NCI-H1436 treated with DMSO at 0.1 percent for 48 hours (cell line): ENCODE data around the gene INSM2.
A peak's percentile ranks its signal among the peaks of the same experiment; 100 is the strongest.

Source experiments
- DNase-seq: peaks from one replicate; lab custom pipeline; 2025; lab: John Stamatoyannopoulos, UW

Gene INSM2, protein sequence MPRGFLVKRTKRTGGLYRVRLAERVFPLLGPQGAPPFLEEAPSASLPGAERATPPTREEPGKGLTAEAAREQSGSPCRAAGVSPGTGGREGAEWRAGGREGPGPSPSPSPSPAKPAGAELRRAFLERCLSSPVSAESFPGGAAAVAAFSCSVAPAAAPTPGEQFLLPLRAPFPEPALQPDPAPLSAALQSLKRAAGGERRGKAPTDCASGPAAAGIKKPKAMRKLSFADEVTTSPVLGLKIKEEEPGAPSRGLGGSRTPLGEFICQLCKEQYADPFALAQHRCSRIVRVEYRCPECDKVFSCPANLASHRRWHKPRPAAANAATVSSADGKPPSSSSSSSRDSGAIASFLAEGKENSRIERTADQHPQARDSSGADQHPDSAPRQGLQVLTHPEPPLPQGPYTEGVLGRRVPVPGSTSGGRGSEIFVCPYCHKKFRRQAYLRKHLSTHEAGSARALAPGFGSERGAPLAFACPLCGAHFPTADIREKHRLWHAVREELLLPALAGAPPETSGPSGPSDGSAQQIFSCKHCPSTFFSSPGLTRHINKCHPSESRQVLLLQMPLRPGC

DNA sequence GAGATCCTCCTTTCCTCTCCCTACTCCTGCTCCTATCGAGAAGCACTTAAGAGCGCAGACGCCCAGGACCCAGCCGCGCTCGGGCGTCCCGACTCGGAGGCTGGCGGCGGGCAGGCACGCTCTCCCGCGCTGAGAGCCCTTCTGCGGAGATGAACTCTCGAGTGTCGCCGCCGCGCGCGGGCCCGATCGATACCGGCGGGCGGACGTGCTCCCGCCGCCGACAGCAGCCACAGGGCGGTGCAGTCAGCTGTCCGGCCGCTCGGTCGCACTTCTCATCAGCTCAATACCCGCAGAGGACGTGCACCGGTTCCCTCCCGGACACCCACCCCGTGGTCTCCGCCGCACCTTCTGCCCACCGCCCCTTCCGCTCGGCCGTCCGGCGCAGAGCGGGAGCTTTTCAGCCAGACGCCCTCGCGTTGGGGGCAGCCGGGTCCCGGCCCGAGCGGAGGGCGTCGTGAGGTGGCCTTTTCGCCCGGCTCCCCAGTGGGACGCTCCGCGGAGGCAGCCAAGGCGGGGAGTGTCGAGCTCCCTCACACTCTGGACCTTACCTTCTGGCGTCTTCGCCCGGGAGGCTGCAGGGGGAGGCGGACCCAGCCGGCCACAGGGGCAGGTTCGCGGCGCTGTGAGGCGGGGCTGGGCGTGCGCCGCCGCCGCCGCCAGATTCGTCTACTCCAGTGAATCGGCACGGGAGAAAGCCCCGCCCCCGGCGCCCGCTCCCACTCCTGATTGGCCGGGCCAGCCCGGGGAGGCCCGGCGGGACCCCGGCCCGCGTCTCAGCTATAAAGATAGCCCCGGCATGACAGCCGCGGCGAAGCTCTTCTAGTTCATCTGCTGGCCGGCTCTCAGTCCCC lies at the start of gene INSM2:
Gene INSM2 (plus strand): TSS at position 808 of the 851 bp plus-strand sequence. CDS start 89 bp downstream, outside the sequence.
- DNase-seq, result peak; percentile 51

DNA sequence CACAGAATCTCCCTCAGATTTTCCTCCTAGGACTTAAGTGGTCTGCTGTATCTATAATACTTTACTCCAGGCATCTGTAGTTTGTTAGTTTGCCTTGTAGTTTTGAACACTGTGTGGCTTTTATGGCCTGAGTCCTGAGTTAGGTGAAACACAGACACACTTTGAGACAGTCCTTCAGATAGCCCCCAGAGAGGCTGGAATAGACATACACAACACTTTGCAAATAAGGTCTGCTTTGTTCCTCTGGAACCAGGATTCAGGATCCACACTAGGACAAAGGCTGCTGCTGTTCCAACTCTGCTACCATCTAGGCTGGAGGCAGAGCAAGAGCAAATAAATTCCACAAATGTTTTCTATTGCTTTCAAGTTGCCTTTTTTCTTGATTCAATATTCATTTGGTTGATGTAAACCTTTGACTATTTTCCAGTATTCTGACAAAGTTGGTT lies 41.4 kb upstream of the INSM2 start:
- DNase-seq, result no peak

DNA sequence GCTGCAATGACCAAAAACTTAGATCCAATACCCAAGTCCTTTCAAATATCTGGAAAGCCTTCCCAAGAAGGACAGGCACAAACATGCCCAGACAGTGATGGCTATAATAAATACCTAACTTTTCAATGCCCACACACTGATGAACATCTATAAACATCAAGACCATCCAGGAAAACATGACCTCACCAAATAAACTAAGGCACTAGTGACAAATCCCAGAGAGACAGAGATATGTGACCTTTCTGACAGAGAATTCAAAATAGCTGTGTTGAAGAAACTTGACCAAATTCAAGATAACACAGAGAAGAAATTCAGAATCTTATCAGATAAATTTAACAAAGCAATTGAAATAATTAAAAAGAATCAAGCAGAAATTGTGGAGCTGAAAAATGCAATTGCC lies 38.7 kb upstream of the INSM2 start:
- no peak for DNase-seq

DNA sequence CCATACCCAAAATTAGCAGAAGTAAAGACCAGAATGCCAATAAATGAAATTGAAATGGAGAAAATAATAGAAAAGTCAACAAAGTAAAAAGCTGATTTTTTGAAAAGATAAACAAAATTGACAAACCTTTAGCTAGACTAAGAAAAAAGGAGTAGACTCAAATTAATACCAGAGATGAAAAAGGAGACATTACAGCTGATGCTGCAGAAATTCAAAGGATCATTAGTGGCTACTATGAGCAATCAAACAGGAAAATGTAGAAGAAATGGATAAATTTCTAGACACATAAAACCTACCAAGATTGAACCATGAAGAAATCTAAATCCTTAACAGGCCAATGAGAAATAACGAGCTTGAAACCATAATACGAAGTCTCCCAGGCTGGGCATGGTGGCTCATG lies 34.8 kb upstream of the INSM2 start:
- no peak for DNase-seq

DNA sequence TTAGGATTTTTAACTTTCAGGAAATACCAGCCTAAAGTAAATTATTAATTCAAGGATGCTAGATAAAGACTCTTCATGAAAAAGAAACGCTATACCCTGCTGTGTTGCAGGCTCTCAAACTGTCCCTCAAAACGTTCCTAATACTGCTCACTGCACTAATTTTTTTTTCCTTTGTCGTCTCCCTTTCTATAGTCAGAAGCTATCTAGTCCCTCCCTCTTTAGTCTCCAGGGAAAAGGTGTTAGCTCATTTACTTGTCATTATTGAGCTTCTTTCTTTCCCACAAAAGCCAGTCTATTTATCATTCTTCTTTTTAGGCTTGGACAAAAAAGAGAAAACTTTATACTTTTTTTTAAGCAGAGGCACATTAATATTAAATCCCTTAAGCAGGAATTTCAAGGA lies 30.3 kb upstream of the INSM2 start:
- peak; percentile 36 for DNase-seq

DNA sequence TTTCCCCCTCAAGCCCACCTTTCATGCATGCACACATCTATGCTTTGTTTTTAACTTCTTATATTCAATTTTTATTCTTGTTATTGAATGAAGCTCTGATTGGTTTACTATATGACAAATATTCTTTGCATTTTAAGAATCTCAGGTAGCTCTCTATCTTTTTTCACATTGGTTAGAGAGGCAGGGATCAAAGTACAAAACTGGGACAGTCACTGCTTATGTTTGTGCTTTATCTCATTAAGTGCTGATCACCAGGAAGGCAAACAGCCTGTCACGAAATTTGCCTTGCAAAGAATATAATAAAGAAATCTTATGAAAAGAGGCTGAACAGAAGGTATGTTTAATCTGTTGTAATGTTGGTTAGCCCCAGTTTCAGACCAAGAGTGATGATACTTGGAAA lies 29.7 kb upstream of the INSM2 start:
- DNase-seq, result no peak

DNA sequence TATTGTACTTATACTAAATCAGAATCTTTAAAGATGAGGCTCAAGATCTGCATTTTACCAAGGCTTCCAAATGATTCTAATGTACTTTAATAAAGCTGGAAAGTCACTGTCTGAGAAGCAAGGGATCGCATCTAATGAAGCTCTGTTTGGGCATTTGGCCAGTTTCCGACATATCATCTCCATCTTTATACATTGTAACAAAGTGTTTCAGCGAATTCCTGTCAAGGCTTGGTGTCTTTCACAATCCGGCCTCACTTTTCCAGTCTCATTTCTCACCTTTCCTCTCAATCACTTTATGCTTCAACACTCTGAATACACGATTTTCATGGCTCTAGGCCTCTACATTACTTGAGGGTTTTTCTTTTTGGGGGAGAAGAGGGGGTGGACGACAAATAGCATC lies 27.5 kb upstream of the INSM2 start:
- no peak for DNase-seq

DNA sequence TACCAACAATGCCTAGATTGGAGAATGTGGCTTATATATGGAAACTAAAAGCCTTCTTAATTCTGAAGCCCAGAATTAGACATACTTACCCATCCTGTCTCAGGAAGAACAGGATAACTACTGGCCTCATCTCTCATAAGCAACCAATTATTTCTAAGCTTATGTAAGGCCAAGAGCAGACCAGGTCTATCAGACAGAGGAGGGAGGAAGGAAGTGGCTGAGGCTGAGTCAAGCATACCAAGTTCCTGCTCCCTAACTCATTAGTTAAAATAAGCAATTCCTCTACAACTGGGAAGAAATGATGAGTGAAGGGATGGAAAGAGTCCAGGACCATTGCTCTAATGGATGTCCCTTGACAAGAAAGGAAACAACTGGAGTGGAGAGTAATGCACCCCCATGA lies 27.0 kb upstream of the INSM2 start:
- DNase-seq, result no peak

DNA sequence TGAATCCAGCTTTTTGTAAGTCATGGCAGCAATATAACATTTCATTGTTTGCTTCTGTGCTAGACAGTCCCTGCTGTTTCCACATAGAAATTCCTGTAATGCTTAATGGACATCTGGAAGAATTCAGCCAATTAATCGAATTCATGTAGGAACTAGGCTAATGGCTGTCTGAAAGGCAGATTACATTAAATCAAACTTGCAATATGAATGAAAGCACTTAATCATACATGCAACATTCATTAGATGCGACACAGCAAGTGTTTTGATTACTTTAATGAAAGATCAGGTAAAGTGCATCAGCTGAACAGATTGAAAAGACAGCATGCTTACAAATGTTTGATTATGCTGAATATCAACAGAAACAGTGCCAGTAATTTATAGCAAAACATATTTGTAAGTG lies 24.1 kb upstream of the INSM2 start:
- no peak for DNase-seq

DNA sequence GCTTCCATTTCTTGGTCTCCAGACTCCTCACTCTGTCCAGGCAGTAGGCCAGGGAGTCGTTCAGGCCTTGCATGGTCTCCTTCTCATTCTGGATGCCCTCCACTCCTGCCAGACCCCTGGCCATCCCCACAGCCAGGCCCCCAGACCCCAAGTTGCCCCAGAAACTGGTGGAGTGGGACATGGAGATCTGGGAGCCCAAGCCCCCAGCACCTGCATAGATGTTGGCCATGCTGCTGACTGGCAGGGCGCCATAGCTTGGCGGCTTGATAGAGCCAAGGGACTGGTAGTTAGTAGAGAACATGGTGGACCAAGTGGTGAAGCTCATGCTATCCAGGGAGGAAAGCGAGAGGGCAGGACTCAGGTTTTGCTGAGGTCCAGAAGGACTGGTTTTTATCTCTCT lies 21.2 kb upstream of the INSM2 start:
- no peak for DNase-seq

DNA sequence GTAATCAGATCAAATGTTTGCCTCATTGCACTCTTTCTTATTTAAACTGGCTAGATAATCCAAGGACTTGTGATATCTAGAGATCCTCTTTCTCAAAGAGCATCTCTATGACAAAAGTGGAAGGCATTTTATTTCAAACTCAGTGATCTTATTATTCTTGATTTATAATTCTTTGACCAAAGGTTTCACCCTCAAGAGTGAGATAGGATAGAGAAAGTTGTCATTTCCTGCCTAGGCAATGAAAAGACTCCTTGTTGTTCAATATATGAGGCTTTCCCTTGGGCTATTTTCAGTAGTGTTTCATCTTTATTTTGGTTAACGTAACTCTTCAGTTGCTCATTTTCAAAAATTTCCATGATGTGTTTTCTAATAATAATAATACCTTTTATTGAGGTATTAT lies 18.0 kb upstream of the INSM2 start:
- no peak for DNase-seq

DNA sequence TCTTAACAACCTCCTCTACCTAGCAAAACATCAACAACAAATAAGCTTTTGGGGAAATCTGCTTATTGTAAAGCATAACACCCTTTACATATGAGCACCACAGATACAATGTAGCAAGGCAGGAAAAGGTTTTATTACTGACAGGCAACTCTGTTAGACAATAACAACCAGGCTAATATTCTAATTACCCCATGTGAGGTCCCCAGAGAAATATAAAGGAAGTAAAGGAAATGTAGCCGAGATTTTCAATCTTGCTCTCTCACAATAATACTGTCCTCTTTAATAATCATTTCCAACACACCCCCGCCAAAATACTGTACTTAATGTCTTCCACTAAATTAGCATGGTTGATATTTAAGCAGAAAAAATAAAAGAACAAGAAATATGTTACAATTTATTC lies 14.0 kb upstream of the INSM2 start:
- DNase-seq, result no peak

DNA sequence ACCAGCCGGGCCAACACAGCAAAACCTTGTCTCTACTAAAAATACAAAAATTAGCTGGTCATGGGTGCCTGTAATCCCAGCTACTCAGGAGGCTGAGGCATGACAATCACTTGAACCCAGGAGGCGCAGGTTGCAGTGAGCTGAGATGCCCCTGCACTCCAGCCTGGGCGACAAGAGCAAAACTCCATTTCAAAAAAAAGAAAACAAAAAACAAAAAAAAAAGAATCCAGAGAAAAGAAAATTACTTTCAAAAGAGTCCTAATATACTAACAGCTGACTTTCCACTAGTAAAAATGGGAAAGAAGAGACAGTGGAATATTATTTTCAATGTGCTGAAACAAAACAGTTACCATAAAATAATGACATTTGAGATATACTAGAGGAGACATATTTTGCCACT lies 8.3 kb upstream of the INSM2 start:
- DNase-seq, result no peak

DNA sequence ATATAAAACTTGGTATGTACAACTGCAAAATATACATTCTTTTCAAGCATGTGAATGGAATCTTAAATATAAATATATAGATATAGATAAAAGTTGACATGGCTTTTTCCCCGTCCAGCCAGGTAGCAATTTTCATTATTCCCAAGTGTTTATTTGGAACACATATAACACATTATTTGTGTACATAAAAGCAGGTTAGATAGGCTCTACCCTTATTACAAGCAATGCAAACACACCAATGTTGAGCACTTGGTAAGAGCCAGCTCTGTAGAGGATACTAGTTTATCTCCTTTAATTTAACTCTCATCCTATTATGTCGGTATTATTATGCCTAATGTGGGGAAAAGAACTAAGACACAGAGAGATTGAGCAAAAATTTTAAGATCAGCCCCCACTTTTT lies 7.0 kb upstream of the INSM2 start:
- no peak for DNase-seq

DNA sequence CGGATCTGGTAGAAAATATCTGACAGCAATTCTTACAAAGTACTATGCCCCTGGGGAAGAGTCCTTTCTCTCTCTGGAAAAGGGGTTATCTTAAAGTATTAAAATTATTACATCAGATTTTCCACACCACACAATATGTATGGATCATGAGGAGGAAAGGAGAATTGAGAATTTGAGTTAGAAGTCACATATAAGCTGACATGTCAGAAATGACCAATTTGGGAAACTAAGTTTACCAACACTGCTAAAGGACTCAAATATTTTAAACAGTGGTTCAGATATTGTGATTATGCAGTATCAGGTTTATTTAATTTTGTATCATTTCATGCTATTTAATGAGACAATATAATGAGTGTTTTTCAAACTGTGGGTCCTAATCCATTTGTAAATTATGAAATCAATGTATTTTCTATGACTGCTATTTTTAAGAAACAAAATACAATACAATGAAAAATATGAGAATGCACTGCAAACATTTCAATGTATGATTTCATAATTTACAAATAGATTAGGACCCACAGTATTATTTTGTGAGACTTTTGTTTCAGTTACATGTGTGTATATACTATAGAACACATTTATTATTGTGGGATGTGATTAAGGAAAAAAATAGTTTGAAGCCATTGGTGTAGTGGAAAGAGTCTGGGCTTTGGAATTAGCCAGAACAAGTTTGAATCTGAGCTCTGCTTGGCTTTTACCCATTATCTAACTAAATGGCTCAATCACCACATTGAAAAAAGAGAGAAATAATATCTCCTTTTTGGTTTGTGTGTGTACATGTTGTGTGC lies 1.8 kb upstream of the INSM2 start:
- DNase-seq, result no peak

DNA sequence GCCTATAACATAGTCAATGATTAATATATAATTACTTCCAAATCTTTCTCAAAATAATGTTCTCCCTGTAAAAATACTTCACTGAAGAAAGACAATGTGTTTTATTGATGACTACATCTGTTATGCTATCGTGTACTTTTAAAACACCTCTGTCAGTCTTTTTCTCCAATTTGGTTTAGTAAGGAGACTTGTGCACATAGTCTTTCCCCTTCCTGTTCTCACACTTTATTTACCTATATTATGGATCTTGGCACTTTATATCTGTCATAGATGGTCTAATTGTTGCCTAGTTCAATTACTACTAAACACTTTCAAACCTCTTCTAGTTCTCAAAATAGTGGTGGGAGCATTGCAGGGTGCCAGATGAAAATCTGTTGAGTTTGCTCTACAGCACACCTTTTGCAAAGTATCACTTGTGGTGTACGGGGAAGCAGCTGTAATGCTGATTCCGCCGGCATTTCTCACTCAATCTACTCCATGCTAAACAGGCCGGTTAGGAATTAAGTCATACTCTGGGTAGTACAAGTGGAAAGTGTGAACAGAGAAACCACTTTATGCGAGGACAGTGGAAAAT lies 1.1 kb upstream of the INSM2 start:
- no peak for DNase-seq

DNA sequence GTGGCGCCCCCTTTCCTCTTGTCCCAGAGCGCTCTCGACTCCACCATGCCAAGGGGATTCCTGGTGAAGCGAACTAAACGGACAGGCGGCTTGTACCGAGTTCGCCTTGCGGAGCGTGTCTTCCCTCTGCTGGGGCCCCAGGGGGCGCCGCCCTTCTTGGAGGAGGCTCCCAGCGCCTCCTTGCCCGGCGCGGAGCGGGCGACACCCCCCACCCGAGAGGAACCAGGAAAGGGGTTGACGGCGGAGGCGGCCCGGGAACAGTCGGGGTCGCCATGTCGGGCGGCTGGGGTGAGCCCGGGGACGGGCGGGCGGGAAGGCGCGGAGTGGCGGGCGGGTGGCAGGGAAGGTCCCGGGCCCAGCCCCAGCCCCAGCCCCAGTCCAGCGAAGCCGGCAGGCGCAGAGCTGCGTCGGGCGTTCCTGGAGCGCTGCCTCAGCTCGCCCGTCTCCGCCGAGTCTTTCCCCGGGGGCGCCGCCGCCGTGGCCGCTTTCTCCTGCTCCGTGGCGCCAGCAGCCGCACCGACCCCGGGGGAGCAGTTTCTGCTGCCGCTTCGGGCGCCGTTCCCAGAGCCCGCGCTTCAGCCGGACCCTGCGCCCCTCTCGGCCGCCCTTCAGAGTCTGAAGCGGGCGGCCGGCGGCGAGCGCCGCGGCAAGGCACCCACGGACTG lies 376 bp downstream of the INSM2 start:
- no peak for DNase-seq

DNA sequence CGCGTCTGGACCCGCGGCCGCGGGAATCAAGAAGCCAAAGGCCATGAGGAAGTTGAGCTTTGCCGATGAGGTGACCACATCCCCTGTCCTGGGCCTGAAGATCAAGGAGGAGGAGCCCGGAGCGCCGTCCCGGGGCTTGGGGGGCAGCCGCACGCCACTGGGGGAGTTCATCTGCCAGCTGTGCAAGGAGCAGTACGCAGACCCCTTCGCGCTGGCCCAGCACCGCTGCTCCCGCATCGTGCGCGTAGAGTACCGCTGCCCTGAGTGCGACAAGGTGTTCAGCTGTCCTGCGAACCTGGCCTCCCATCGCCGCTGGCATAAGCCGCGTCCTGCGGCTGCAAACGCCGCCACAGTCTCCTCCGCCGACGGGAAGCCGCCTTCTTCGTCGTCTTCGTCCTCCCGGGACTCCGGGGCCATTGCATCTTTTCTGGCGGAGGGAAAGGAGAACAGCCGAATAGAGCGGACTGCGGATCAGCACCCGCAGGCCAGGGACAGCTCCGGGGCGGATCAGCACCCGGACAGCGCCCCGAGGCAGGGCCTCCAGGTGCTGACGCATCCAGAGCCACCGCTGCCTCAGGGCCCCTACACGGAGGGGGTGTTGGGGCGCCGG lies 1.0 kb downstream of the INSM2 start:
- DNase-seq, result no peak

DNA sequence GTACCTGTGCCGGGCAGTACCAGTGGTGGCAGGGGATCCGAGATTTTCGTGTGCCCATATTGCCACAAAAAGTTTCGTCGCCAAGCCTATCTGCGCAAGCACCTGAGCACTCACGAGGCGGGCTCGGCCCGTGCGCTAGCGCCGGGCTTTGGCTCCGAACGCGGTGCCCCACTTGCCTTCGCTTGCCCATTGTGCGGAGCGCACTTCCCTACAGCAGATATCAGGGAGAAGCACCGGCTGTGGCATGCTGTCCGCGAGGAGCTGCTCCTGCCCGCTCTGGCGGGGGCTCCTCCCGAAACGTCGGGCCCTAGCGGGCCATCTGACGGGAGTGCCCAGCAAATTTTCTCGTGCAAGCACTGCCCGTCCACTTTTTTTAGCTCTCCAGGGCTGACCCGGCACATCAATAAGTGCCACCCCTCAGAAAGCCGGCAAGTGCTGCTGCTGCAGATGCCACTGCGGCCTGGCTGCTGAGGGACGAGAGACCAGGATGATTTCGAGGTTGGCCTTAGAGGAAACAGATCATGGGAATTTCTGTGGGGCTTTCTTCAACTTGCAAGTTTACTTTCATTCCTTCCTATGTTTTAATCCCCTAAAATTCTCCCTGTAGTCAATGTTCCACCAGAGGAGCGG lies 1.6 kb downstream of the INSM2 start:
- no peak for DNase-seq

DNA sequence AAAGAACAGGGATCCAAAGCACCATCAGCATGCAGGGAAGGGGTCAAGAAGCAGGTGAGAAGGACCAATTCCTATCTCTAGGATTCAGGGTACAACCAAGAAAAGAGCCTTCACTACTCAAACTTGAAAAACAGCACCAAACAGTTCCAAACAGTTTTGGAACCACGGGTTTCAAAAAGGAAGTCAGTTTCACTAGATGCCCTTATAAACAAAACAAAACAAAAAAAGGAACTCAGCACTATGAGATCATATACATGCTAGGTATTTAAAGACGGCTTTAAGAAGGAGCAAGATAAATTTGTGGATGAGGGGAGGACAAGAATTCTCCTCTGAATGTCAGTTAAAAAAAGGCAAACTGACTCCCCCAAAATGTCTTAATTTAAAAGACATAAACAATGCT lies 6.0 kb downstream of the INSM2 start:
- DNase-seq, result no peak
